DMS114 treated with DMSO at 0.1 percent for 48 hours (cell line): ENCODE data around the gene CUX1.
"Not testable (repeated sequence)": the region's sequence is repeated elsewhere in the genome, so short reads cannot be mapped to it uniquely, and the experiment has no call there.

Source experiments
- DNase-seq: peaks from one replicate; lab custom pipeline; 2025; ENCODE audit not compliant: unreplicated experiment; lab: John Stamatoyannopoulos, UW

CUX1 gene

GRCh38 chr7:102169651-102170392 lies 352.4 kb downstream of the CUX1 start:
- no peak for DNase-seq

GRCh38 chr7:102170393-102170970 lies 353.1 kb downstream of the CUX1 start:
- no peak for DNase-seq

- DNase-seq: no peak
These were observed 356.2 kb downstream of the CUX1 start for GRCh38 chr7:102173669-102174068.

- no peak for DNase-seq
These were observed 358.2 kb downstream of the CUX1 start for GRCh38 chr7:102175423-102176170.

- no peak for DNase-seq
These were observed 361.0 kb downstream of the CUX1 start for GRCh38 chr7:102178410-102178809.

GRCh38 chr7:102180727-102181126 lies 363.3 kb downstream of the CUX1 start:
- DNase-seq: no peak

GRCh38 chr7:102181517-102181916 lies 364.1 kb downstream of the CUX1 start:
- no peak for DNase-seq

GRCh38 chr7:102182016-102182415 lies 364.6 kb downstream of the CUX1 start:
- no peak for DNase-seq

GRCh38 chr7:102183848-102184247 lies 366.4 kb downstream of the CUX1 start:
- not testable (repeated sequence) for DNase-seq

- no peak for DNase-seq
These were observed 366.9 kb downstream of the CUX1 start for GRCh38 chr7:102184303-102184702.

GRCh38 chr7:102185796-102186195 lies 368.4 kb downstream of the CUX1 start:
- no peak for DNase-seq

- DNase-seq: no peak
These were observed 368.9 kb downstream of the CUX1 start for GRCh38 chr7:102186306-102186705.

- no peak for DNase-seq
These were observed 371.3 kb downstream of the CUX1 start for GRCh38 chr7:102188746-102189145.

- DNase-seq: no peak
These were observed 372.3 kb downstream of the CUX1 start for GRCh38 chr7:102189756-102190155.

- no peak for DNase-seq
These were observed 373.4 kb downstream of the CUX1 start for GRCh38 chr7:102190776-102191350.

- DNase-seq: no peak
These were observed 374.3 kb downstream of the CUX1 start for GRCh38 chr7:102191556-102192379.

- DNase-seq: no peak
These were observed 375.4 kb downstream of the CUX1 start for GRCh38 chr7:102192790-102193189.

GRCh38 chr7:102193806-102194205 lies 376.4 kb downstream of the CUX1 start:
- no peak for DNase-seq

- no peak for DNase-seq
These were observed 377.9 kb downstream of the CUX1 start for GRCh38 chr7:102195361-102195760.

GRCh38 chr7:102196028-102196427 lies 378.6 kb downstream of the CUX1 start:
- DNase-seq: no peak

GRCh38 chr7:102197161-102197560 lies 379.7 kb downstream of the CUX1 start:
- DNase-seq: no peak
